ENCODE measurements around the gene SLC12A4.

- TF ChIP-seq, protein P1, sequence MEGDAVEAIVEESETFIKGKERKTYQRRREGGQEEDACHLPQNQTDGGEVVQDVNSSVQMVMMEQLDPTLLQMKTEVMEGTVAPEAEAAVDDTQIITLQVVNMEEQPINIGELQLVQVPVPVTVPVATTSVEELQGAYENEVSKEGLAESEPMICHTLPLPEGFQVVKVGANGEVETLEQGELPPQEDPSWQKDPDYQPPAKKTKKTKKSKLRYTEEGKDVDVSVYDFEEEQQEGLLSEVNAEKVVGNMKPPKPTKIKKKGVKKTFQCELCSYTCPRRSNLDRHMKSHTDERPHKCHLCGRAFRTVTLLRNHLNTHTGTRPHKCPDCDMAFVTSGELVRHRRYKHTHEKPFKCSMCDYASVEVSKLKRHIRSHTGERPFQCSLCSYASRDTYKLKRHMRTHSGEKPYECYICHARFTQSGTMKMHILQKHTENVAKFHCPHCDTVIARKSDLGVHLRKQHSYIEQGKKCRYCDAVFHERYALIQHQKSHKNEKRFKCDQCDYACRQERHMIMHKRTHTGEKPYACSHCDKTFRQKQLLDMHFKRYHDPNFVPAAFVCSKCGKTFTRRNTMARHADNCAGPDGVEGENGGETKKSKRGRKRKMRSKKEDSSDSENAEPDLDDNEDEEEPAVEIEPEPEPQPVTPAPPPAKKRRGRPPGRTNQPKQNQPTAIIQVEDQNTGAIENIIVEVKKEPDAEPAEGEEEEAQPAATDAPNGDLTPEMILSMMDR (IDR thresholded peaks at IDR 0.05): no peak
- TF ChIP-seq EZH2 (IDR thresholded peaks at IDR 0.05) (no peak), EZH2phosphoT487 (IDR thresholded peaks at IDR 0.05) (no peak)
Observed at GRCh38 chr16:67965668-67966548, 2.5 kb downstream of the SLC12A4 start.

Data from neural progenitor cell (in vitro differentiated cells).